ENCODE measurements around the gene FAR2.

Gene FAR2

DNA sequence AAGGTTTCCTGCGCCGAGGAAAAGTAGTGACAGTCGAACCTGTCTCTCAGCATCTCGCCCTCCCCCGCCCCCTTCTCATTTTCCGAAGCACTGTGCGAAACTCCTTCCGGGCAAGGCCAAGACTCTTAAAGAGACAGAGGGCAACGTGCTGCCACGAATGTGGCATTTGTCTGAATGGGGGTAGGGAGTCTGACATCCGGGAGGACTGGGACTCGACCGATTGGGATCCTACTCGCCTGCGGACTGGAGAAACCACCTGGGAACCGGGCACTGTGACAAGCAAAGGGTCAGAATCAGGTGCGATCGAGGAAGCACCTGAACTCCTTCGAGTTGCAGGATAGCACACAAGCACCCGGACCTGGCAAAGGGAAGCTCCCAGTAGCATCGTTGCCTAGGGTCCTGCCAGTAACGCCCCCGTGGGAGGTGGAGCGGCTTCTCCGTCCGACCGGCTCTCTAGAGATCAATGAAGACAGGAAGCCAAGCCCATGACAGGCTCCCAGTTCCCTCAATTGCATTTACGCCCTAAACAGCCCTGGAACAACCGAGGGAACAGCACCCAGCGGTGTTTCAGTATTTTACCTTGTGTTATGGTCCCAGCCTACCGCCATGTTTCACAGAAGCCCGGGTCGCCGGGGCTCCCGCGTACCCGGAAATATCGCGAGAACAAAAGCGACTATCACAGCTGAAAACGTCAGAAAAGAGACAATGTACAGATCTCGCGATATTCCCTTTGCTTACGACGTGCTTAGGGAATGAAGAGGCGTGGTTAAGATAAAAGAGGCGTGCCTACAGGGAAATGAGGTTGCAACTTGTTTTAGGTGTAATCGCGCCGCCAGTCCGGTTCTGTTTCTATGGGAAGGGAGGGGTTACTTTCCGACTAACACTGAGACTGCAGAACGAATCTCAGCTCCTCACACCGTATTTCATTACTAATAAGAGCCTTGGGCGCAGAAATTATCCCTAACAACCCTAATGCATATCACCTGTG is 231.8 kb downstream of the FAR2 start, which contains the start of gene ERGIC2 (continued):
- TF ChIP-seq, protein P1, sequence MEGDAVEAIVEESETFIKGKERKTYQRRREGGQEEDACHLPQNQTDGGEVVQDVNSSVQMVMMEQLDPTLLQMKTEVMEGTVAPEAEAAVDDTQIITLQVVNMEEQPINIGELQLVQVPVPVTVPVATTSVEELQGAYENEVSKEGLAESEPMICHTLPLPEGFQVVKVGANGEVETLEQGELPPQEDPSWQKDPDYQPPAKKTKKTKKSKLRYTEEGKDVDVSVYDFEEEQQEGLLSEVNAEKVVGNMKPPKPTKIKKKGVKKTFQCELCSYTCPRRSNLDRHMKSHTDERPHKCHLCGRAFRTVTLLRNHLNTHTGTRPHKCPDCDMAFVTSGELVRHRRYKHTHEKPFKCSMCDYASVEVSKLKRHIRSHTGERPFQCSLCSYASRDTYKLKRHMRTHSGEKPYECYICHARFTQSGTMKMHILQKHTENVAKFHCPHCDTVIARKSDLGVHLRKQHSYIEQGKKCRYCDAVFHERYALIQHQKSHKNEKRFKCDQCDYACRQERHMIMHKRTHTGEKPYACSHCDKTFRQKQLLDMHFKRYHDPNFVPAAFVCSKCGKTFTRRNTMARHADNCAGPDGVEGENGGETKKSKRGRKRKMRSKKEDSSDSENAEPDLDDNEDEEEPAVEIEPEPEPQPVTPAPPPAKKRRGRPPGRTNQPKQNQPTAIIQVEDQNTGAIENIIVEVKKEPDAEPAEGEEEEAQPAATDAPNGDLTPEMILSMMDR (tag by site-specific recombination; IDR thresholded peaks at IDR 0.05), result no peak
- TF ChIP-seq ZNF629 (tag by site-specific recombination; IDR thresholded peaks at IDR 0.05) (peak; percentile 86), ZNF654 (tag by site-specific recombination; IDR thresholded peaks at IDR 0.05; ENCODE audit: low read depth) (no peak), ZFP37 (tag by site-specific recombination; IDR thresholded peaks at IDR 0.05) (no peak), ZNF76 (tag by site-specific recombination; IDR thresholded peaks at IDR 0.05; ENCODE audit: borderline replicate concordance, low read depth) (peak; percentile 53; the same call in 1 of the 2 replicates), ZFP69B (tag by site-specific recombination; IDR thresholded peaks at IDR 0.05) (no peak), ZNF501 (tag by site-specific recombination; IDR thresholded peaks at IDR 0.05) (peak; percentile 70), ZNF146 (tag by site-specific recombination; IDR thresholded peaks at IDR 0.05) (no peak), ZNF292 (tag by site-specific recombination; IDR thresholded peaks at IDR 0.05; ENCODE audit: borderline replicate concordance, low read depth) (no peak), ZNF221 (tag by site-specific recombination; IDR thresholded peaks at IDR 0.05; ENCODE audit: borderline replicate concordance) (no peak), ZNF302 (tag by site-specific recombination; IDR thresholded peaks at IDR 0.05; ENCODE audit: low read depth) (no peak), ZNF23 (tag by site-specific recombination; IDR thresholded peaks at IDR 0.05; ENCODE audit: borderline replicate concordance) (no peak)
- TF ChIP-seq, protein P2, sequence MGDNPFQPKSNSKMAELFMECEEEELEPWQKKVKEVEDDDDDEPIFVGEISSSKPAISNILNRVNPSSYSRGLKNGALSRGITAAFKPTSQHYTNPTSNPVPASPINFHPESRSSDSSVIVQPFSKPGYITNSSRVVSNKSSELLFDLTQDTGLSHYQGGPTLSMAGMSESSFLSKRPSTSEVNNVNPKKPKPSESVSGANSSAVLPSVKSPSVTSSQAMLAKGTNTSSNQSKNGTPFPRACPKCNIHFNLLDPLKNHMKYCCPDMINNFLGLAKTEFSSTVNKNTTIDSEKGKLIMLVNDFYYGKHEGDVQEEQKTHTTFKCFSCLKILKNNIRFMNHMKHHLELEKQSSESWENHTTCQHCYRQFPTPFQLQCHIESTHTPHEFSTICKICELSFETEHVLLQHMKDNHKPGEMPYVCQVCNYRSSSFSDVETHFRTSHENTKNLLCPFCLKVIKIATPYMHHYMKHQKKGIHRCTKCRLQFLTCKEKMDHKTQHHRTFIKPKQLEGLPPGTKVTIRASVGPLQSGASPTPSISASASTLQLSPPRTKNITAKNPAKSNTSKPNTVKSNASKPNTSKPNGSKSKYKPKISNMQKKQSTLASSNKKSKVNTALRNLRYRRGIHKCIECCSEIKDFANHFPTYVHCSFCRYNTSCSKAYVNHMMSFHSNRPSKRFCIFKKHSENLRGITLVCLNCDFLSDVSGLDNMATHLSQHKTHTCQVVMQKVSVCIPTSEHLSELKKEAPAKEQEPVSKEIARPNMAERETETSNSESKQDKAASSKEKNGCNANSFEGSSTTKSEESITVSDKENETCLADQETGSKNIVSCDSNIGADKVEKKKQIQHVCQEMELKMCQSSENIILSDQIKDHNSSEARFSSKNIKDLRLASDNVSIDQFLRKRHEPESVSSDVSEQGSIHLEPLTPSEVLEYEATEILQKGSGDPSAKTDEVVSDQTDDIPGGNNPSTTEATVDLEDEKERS (tag by site-specific recombination; IDR thresholded peaks at IDR 0.05), result no peak
- TF ChIP-seq, protein P3, sequence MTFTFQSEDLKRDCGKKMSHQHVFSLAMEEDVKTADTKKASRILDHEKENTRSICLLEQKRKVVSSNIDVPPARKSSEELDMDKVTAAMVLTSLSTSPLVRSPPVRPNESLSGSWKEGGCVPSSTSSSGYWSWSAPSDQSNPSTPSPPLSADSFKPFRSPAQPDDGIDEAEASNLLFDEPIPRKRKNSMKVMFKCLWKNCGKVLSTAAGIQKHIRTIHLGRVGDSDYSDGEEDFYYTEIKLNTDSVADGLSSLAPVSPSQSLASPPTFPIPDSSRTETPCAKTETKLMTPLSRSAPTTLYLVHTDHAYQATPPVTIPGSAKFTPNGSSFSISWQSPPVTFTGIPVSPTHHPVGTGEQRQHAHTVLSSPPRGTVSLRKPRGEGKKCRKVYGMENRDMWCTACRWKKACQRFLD (tag by site-specific recombination; IDR thresholded peaks at IDR 0.05), result no peak

DNA sequence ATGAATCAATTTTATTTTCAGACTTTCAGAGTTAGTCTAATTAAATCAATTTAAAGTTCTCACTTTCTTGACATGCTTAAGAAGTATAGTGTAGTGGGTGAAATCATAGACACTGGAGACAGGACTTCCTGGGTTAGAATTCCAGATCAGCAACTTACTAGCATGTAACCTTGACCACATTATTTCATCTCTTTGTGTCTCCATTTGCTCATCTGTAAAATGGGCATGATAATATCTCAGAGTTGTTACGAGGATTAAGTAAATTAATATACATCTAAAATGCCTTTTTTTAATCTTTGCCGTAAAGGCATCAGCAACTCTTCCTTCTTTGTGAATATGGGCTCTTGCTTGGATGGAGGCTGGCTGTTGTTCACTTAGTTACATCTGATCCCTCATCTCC is 233.2 kb downstream of the FAR2 start:
- H3K4me3 ChIP-seq (ENCODE audit: low read depth, low read length), result no peak overlapping the region
- no peak for TF ChIP-seq ZNF423 (tag by site-specific recombination; IDR thresholded peaks at IDR 0.05)
- TF ChIP-seq ZNF157 (tag by site-specific recombination; IDR thresholded peaks at IDR 0.05), result no peak
- no peak for TF ChIP-seq ZBTB48 (tag by site-specific recombination; IDR thresholded peaks at IDR 0.05)
- no peak for TF ChIP-seq ZNF843 (tag by site-specific recombination; IDR thresholded peaks at IDR 0.05)
- TF ChIP-seq, protein P4, sequence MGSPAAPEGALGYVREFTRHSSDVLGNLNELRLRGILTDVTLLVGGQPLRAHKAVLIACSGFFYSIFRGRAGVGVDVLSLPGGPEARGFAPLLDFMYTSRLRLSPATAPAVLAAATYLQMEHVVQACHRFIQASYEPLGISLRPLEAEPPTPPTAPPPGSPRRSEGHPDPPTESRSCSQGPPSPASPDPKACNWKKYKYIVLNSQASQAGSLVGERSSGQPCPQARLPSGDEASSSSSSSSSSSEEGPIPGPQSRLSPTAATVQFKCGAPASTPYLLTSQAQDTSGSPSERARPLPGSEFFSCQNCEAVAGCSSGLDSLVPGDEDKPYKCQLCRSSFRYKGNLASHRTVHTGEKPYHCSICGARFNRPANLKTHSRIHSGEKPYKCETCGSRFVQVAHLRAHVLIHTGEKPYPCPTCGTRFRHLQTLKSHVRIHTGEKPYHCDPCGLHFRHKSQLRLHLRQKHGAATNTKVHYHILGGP (tag by site-specific recombination; IDR thresholded peaks at IDR 0.05), result no peak
- TF ChIP-seq ZIC2 (tag by site-specific recombination; IDR thresholded peaks at IDR 0.05), result no peak
- TF ChIP-seq, protein P5, sequence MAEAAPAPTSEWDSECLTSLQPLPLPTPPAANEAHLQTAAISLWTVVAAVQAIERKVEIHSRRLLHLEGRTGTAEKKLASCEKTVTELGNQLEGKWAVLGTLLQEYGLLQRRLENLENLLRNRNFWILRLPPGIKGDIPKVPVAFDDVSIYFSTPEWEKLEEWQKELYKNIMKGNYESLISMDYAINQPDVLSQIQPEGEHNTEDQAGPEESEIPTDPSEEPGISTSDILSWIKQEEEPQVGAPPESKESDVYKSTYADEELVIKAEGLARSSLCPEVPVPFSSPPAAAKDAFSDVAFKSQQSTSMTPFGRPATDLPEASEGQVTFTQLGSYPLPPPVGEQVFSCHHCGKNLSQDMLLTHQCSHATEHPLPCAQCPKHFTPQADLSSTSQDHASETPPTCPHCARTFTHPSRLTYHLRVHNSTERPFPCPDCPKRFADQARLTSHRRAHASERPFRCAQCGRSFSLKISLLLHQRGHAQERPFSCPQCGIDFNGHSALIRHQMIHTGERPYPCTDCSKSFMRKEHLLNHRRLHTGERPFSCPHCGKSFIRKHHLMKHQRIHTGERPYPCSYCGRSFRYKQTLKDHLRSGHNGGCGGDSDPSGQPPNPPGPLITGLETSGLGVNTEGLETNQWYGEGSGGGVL (tag by site-specific recombination; IDR thresholded peaks at IDR 0.05), result no peak
- TF ChIP-seq ZSCAN16 (tag by site-specific recombination; IDR thresholded peaks at IDR 0.05), result no peak
- no peak for TF ChIP-seq TCF7L2 (IDR thresholded peaks at IDR 0.05; ENCODE audit: borderline replicate concordance, low read depth, low read length)
- no peak for TF ChIP-seq ZBTB8A (tag by site-specific recombination; IDR thresholded peaks at IDR 0.05)
- TF ChIP-seq OSR2 (tag by site-specific recombination; IDR thresholded peaks at IDR 0.05), result no peak
- TF ChIP-seq, protein P3 (tag by site-specific recombination; IDR thresholded peaks at IDR 0.05), result no peak
- no peak for TF ChIP-seq ZNF600 (tag by site-specific recombination; IDR thresholded peaks at IDR 0.05)

More for the DNA sequence above, 233.2 kb downstream of the FAR2 start:
- POLR2A ChIA-PET, result no interaction called here
- no peaks in the 10 kb centered on the region; the same call in 1 of the 2 replicates for H3K4me1 ChIP-seq (ENCODE audit: control insufficient read depth, insufficient read depth, low read length)
- CTCF ChIA-PET, result no interaction called here
- peaks cover 0 to 9% of the 10 kb centered on the region in 2 experiments; a peak in 2 of 3 replicates for H3K36me3 ChIP-seq (ENCODE audit: control insufficient read depth in 2 of 2, insufficient read depth in 1 of 2, low read length in 2 of 2)
- H3K27ac ChIP-seq (ENCODE audit: extremely low read depth, low read depth, low read length), result no peak overlapping the region
- no peaks in the 10 kb centered on the region for H3K9me3 ChIP-seq (ENCODE audit: control insufficient read depth, insufficient read depth, low read depth, low read length)
